GM21529 (cell line): ENCODE measurements around the gene RANBP9.

Experiments
- ATAC-seq: cut with Tn5 transposase; IDR thresholded peaks from one replicate; pipeline ENCODE4 v1.9.1; 2021; ENCODE audit not compliant: unreplicated experiment

RANBP9 gene

DNA sequence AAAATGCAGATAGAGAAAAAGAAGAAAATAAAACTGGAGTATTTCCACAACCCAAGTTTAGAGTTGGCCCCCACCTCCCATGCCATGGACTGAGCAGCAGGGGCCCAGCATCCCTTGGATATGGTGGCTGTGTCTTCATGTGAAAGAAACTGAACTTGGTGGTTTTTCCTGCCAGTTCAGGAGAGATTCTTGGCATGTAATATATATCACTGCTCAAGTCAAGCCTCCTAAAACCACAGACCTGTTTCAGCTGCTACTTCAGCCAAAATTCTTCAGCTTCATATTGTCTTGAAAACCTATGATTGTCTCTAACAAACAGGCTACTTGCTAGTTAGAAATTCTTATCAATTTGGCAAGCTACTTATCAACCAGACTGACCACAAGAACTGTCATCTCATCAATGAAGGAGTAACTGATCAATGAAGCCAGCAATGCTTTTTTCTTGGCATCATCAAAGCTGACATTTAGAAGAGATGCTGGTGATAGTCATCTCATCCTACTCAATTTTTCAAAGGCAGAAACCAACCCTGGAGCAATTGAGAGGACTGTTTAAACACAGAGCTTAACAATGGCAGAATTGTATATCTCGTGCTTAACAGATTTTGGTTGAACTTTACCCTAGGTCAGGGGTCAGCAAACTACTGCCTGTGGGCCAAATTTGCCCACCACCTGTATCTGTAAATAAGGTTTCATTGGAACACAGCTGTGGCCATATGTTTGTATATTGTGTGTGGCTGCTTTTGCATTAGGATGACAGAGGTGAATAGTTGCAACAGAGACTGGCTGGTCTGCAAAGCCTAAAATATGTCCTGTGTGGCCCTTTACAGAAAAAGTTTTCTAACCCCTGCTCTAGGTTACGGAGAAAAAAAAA lies 106.9 kb downstream of the RANBP9 start:
- no peak for ATAC-seq

DNA sequence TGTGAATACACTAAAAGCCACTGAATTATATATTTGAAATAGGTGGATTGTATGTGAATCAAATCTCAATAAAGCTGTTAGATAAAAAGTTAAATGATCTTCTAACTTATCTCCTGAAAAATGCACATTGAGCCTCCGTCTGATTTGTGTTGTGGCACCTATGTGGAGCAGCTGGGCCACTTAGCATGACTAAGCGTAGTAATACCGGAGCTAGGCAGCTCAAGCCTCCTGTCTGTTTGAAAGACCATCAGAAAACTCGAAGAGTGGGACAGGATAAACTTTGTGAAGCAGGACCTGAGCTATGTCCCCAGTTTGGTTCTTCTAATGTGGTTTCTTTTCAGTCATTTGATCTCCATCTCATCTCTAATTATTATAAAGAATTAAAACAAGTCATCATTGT lies 107.5 kb downstream of the RANBP9 start:
- ATAC-seq: no peak

DNA sequence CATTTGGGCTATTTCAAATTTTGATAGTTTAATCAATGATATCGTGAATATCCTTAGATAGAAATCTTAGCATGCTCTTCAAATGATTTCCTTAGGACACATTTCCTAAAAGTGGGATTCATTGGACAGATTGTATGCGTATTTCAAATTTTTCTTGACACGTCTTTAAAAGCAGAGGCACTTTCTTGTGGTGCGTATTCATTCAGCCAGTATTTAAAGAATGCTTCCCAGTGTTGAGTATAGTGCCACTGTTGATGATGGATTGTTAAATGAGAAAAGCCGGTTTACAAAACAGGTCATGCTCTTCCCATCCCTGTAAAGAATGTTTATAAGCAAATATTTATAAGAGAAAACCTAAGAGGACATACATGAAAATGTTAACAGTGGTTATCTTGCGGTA lies 111.6 kb downstream of the RANBP9 start:
- no peak for ATAC-seq

DNA sequence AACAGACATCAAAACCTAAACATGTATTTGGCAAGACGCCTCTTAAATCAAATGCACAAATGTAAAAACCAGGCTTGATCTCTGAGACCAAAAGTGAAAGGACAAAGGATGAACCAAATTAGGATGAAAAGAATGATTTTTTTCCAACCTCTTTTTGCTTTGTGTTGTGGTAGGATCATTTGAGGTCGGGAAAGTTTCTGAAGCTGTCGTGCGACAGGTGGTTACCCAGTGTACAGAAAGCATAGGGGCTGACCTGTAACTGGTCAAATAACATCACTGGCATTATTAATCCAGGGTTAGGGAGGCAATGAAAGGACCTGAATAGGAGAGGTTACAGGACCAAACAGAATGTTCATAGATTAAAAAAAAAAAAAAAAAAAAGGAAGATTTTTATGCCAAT lies 114.6 kb downstream of the RANBP9 start:
- ATAC-seq: no peak

DNA sequence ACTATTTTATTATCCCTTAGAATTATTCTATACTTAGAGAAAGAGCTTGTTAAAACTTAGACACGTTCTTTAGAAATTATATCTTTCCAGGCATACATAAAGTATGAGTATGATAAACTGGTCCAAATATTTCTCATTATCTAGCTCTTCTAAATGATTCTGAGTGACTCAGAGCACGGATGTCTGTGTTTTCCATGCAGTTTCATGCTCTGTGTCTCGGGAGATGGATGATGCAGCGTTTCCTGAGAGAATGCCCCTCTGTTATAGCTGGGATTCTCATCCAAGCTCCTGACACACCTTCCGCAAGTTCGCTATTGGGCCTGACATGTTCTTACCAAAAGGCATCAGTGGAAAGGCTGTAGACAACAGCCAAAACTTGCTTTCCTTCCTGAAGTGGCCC lies 117.9 kb downstream of the RANBP9 start:
- ATAC-seq: no peak

DNA sequence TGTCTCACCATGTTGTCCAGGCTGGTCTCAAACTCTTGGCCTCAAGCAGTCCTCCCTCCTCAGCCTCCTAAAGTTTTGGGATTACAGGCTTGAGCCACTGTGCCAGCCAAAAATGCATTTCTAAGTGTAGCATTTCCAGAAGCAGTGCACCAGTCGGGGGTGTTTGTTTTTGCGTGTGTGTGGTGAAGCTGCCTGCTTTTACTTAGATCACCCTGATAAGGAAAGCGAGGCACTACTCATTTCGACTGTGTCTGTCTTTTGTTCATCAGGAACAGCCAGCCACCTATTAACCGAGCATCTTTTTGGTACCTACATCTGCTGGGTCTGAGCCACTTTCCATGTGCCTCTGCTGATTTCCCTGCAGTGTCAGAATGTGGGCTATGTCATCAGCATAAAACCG lies 118.5 kb downstream of the RANBP9 start:
- no peak for ATAC-seq

DNA sequence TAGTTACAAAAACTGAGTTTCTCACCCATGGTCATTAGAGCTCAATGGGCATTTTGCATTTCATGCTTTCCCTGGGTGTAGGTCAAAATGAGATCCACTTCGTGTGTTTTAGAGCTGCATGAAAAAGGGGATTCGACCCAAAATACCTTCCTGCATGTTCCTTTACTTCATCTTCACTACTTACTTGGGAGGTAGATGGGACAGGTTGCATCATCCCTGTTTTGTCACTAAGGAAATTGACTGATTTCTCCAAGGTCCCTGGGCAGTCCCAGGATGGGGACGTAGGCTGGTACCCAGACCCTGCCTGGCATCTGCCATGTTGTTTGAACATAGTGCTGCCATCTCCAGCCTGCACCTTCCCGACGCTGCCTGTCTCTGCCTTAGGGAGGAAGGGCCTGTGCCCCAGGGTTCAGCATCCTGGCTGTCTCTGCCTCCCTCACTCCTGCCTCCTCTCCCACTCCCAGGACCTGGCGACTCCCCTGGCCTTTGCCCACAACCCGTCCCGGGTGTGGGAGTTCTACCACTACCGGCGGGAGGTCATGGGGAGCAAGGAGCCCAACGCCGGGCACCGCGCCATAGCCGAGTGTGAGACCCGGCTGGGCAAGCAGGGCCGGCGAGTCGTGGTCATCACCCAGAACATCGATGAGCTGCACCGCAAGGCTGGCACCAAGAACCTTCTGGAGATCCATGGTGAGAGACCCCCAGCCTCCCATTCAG lies 120.3 kb downstream of the RANBP9 start:
- ATAC-seq: no peak

DNA sequence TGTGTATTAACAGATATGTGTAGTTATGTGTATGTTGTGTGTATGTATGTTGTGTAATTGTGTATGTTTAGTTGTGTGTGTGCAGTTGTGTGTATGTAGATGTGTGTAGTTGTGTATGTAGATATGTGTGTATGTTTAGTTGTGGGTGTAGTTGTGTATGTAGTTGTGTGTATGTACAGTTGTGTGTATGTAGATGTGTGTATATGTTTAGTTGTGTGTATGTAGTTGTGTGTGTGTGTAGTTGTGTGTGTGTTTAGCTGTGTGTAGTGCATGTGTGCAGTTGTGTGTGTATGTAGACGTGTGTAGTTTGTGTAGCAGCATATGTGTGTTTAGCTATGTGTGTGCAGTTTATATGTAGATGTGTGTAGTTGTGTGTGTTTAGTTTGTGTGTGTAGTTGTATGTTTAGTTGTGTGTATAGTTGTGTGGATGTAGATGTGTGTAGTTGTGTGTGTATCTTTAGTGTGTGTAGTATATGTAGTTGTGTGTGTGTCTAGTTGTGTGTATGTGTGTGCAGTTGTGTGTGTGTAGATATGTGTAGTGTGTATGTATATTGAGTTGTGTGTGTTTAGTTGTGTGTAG lies 121.0 kb downstream of the RANBP9 start:
- ATAC-seq: no peak

DNA sequence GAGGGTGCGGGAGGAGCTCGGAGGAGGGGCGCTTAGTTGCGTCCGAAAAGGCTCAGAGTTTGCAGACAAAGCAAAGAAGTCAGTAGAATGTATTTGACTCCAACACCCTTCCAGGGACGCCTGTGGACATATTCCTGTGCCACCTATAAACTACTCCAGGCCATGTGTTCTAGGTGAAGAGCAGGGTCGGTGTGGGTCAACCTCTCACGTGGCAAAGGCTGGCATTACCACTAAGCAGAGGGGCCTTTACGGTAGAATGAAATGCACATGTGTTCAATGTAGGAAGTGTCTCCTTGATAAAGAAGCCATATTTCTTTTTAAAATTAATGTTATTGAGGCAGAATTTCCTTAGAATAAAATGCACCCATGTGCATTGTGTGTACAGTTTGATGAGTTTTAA lies 121.8 kb downstream of the RANBP9 start:
- ATAC-seq: no peak

DNA sequence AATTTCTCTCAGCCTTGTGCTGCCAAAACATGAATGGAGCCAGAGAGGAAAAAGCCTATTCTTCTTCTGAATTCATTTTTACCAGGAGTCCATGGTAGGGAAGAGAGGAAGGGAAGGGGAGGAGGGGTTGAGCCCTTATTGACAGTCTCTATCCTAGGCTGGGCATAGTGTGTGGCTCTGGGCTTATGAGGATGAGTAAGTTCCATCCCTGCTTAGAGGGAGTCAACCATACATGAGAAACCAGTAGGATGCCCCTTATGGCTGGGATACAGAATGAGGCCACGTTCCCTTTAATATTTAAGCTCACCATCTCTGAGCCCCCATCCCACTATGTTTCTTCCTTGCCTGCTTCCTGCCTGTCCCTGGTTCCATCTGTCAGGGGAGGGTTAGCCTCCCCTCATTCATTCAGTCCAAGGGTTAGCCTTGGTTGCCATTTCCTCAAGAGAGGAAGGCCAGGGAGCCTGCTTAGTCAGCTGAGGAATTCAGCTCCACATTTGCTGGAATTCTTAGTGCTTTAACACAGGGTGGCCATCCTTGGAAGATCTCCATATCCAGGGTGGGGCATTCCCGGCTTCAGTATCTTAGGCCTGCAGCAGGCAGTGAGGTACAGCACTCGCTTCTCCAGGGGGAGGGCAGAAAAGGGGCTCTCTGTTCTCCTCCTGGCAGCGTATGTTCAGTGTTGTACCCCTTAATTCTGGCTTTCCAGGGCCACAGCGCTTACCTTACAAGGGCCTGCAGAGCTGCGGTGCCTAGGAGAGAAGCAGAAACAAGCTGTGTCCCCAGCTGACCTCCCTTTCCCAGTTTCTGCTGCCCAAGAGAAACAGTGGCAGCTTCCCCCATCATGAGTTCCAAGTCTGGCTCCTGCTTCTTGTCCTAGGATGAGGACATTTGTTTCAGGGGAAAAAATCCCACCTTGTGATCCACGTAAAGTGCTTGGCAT lies 124.8 kb downstream of the RANBP9 start:
- ATAC-seq: no peak

DNA sequence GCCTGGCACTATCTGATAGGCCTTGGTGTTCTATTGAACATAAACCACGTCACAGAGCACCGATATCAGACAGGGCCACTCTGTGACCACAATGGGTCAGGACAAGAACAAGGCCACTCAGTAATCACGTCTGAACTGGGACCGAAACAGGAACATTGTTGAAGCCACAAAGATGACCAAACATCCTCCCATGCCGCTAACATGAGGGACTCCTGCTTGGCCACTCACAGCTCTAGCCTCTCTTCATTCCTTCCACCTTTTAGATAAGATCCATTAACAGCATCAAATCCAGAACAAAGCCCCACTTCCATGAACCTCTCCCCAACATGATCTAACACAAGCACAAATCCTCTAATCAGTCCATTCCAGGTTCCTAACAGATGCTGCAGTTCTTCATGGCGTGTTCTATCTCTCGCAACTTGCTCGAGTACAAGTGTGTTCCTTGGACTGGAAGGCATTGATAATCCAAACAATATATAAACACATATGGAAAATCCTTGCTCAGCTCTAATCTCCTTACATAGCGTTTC lies 129.9 kb downstream of the RANBP9 start:
- no peak for ATAC-seq

DNA sequence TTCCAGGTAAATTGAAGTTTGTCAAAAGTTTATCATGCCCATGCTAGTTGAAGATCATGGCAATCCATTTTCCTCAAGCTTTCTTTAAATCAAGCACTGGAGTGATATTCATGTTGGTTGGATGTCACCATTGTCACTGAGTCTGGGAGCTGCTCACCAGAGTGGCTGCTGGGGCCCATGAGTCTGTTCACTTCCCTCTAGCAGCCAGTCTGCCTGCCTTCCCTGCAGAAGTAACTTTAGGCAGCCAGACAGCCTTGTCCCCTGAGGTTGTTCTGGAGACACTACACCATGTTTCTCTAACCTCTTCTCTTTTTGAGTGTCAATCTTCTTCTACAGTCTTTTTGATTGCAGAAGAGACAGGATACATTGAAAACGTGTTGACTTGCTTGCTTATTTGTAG lies 131.7 kb downstream of the RANBP9 start:
- ATAC-seq: no peak

DNA sequence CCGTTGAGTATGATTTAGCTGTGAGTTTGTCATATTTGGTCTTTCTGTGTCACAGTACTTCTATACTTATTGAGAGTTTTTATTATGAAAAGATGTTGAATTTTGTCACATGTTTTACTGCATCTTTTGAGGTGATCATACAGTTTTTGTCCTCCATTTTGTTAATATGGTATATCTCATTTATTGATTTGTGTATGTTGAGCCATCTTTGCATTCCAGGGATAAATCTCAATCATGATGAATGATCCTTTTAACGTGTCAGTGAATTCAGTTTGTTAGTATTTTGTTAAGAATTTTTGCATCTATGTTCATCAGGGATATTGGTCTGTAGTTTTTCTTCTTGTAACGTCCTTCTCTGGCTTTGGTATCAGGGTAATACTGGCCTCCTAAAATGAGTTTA lies 133.7 kb downstream of the RANBP9 start:
- no peak for ATAC-seq

DNA sequence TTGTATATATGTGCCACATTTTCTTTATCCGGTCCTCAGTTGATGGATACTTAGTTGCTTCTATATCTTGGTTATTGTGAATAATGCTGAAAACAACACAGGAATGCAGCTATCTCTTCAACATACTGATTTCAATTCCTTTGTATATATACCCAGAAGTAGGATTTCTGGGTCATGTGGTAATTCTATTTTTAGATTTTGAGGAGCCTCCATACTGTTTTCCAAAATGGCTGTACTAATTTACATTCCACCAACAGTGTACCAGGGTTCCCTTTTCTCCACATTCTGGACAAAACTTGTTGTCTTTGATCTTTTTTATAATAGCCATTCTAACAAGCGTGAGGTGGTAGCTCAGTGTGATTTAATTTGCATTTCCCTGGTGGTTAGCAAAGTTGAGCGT lies 135.6 kb downstream of the RANBP9 start:
- ATAC-seq: no peak

DNA sequence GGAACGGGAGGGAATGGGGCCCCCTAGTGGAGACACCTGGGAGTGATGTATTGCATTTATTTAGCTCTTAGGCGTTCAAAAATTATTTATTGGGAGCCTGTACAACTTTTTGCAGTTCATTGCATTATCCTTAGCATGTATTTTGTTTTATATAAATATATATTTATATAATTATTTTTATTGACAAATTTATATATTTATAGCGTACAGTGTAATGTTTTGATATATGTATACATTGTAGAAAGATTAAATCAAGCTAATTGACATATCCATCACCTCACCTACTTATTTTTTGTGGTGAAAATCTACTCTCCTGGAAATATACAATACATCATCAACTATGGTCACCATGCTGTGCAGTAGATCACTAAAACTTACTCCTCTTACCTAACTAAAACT lies 136.3 kb downstream of the RANBP9 start:
- no peak for ATAC-seq

DNA sequence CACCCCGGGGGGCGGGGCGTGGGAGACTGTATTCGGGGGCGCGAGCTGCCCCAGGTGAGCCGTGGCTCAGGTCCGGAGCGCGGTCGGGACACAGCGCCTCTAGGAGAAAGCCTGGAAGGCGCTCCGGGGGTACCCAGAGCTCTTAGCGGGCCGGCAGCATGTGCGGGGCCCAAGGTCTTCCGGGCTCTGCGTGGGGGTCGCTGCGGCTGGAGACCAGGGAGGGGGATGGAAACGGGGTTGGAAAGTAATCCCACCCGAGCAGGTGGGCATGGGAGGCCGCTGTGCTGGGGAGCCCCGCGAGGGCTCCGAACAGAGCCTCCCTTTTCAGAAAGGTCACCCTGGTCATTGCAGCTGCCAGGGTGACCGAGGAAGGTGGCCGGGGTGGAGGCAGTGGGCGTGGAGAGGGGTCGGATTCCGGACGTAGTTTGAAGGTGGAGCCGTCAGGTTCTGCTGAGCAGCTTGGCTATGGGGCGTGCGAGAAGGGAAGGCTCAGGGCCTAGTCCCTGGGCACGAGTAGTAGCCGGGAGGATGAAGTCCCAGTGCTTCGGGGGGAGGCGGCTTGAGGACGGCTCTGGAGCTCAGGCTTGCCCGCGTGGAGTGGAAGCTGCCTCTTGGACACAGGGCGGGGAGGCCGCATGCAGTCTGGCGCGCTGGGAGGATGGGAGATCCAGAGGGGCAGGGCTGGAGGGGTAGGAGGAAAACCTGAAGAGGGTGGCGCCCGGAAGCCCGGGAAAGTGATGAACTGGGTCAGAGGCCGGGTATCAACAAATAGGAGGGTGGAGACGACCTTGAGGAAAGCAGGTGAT lies 136.9 kb downstream of the RANBP9 start, which contains the start of gene SIRT5:
Gene SIRT5, plus strand, starts transcription at position 31 of the 806 bp plus-strand sequence. CDS start 9,510 bp downstream, outside the sequence.
- peak; percentile 81 for ATAC-seq

DNA sequence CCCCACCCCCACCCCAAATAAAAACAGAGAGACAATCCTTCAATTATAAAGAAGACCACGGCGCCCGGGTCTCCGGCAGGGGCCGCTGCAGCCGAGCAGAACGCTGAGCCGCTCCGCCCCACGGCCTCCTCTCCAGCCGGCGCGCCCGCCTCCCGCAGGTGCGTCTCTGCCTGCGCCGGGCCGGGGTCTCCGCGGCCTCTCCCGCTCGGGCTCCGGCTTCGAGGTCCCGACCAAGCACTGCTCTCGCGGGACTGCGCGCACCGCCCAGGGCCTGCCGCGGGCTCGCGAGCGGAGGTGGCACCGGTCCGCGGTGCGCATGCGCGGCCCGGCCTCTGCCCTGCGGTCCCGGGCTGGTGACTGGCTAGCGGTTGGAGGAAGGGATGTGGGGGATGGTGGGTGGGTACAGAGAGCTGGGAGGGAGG lies 137.5 kb downstream of the RANBP9 start:
- peak; percentile 71 for ATAC-seq

DNA sequence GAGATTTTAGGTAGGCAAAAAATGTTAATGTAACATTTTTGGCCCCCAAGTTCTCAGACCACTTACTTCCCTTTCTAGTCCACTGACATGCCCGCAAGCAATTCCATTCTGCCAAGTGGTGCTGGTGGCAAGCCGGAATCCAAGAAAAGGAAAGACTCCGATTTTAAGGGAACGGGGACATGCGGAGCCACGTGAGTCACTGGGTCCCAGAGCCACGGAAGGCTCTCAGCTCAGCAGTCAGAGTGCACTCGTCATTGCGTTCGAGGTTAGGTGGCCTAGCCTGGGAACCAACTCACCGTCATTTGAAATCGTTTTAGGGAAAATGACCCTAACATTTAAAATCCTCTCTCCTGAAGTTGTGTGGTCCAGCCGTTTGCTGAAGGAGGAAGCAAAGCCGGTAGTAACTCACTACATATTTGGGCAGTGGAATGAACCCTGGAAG lies 137.9 kb downstream of the RANBP9 start:
- no peak for ATAC-seq

DNA sequence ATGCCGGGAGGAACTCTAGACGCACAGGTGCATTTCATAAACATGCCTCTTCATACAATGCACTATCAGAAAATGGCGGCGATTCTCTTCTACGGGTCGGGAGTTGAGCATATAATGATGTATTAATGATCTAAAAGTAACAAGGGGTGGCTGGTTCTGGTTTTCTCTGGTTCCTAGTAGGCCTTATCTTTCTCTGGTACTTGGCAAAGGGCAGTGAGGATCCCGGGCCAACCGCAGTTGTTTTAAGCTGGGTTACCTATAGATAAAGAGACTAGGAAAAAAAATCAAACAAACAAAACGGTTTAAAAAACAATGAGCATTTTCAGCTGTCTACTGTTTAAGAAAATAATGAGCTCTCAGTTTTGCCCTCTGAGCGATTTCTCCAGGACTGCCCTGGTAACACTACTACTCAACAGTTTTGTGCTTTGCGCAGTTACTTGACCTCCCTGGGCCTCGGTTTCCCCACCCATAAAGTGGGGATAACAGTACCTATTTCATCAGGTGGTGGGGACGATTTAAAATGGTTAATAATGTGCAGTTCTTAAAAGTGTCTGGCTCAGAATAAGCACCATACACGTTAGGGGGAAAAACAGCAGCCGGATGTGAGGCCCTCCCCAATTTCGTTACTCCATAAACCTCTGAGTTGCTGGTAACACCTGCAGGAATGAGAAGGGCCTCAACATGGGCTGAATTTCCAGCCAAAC lies 138.5 kb downstream of the RANBP9 start:
- ATAC-seq: no peak
